Gastrocnemius medialis (tissue), 4 donors: Measurements from ENCODE around the gene SV2C.

Source experiments
- CTCF ChIP-seq, 5 experiments: fragments of 450-650 bp in 3 of 5; fragments of 200-600 bp in 2 of 5; sonication (generic) in 2 of 5; IDR thresholded peaks in 4 of 5; conservative IDR thresholded peaks in 1 of 5; 1 replicate in 4 of 5; 2 replicates in 1 of 5; pipeline ENCODE4 v1.5.1; 2016 to 2019; ENCODE audit warnings: antibody characterized with exemption in 5 of 5, mild to moderate bottlenecking in 3 of 5, moderate library complexity in 3 of 5
- POLR2A ChIP-seq, 2 donors: fragments of 450-650 bp; IDR thresholded peaks; one replicate each; pipeline ENCODE4 v1.6.1; 2017; ENCODE audit warnings: antibody characterized with exemption in 2 of 2, mild to moderate bottlenecking in 2 of 2, moderate library complexity in 2 of 2

DNA sequence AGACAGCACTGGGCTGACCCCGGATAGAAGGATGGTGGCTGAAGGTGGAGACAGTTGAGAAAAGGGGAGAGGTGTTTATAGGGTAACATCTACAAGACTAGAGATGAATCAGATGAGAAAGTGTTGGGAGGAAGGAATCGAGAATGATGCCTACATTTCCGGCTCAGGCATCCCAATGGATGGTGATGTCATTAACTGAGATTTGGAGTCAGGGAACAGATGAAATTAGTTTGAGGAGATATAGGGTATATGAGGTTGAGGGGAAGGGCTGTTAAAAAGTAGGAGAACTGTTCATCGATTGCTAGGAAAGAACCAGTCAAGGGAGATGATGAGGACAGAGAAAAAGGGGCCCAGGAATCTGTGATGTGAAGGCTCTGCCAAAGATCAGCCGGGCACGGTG, 295.2 kb downstream of the SV2C start:
- TF ChIP-seq POLR2A (IDR thresholded peaks at IDR 0.05) (no peak), CTCF (IDR thresholded peaks at IDR 0.05 in 4 of 5, conservative IDR thresholded peaks at IDR 0.05 in 1 of 5) (no peak)
